HEK293T (cell line): ENCODE results near the gene MYLK2.

Experiments
- ELF4 ChIP-seq: fragments of 450-650 bp; IDR thresholded peaks from 2 replicates; pipeline ENCODE4 v1.6.1; 2017; ENCODE audit warnings: antibody characterized with exemption
- FOXM1 ChIP-seq: fragments of 450-650 bp; IDR thresholded peaks from 2 replicates; pipeline ENCODE4 v1.6.1; 2017; ENCODE audit warnings: mild to moderate bottlenecking, borderline replicate concordance
- PKNOX1 ChIP-seq: fragments of 450-650 bp; IDR thresholded peaks from 2 replicates; pipeline ENCODE4 v1.6.1; 2016
- SP1 ChIP-seq: fragments of 450-650 bp; IDR thresholded peaks from 2 replicates; pipeline ENCODE4 v1.6.1; 2017

- TF ChIP-seq FOXM1: no peak
- no peak for TF ChIP-seq SP1
- no peak for TF ChIP-seq ELF4
- TF ChIP-seq PKNOX1: no peak
Observed at GRCh38 chr20:31871618-31871954, 52.4 kb downstream of the MYLK2 start.
